CD14-positive monocyte (primary cell): ENCODE data around the gene NFE2. TPM values are rescaled to one million over a fixed set of nuclear protein-coding genes. Genes with fewer than 3 reads are reported as not detected.

Source experiments
- DNase-seq, 3 donors: peaks; one replicate each; pipeline ENCODE4 v3.0.0-alpha.2; 2011 to 2022
- H2AFZ ChIP-seq: 2 replicates; pipeline ENCODE4 v1.6.0; 2012; ENCODE audit warnings: mild to moderate bottlenecking, low read depth, low read length, inconsistent platforms; ENCODE audit not compliant: insufficient read depth, poor library complexity, severe bottlenecking
- H3K27ac ChIP-seq, 2 donors: 1 replicate in 1 of 2; 2 replicates in 1 of 2; pipeline ENCODE4 v1.5.1; 2012 to 2013; ENCODE audit warnings: low read length in 2 of 2, control low read depth in 1 of 2, inconsistent platforms in 1 of 2, low read depth in 1 of 2, mild to moderate bottlenecking in 1 of 2
- H3K27me3 ChIP-seq, 2 donors: one replicate each; pipeline versions ENCODE4 v1.6.0 to v1.6.1; 2011 to 2013; ENCODE audit warnings: low read length in 2 of 2; ENCODE audit not compliant: control insufficient read depth in 2 of 2, insufficient read depth in 2 of 2
- H3K36me3 ChIP-seq, 2 donors: replicated peaks in 1 of 2; 1 replicate in 1 of 2; 2 replicates in 1 of 2; pipeline versions ENCODE4 v1.5.1 to v1.6.1; 2012 to 2013; ENCODE audit warnings: low read length in 2 of 2, control low read depth in 1 of 2, inconsistent platforms in 1 of 2, mild to moderate bottlenecking in 1 of 2; ENCODE audit not compliant: insufficient read depth in 2 of 2, control insufficient read depth in 1 of 2
- H3K4me1 ChIP-seq, 2 donors: 1 replicate in 1 of 2; 2 replicates in 1 of 2; pipeline versions ENCODE4 v1.5.1 to v1.6.1; 2012 to 2013; ENCODE audit warnings: low read length in 2 of 2, control low read depth in 1 of 2, inconsistent platforms in 1 of 2, mild to moderate bottlenecking in 1 of 2, moderate library complexity in 1 of 2; ENCODE audit not compliant: insufficient read depth in 2 of 2, control insufficient read depth in 1 of 2
- H3K4me2 ChIP-seq: replicated peaks from 2 replicates; pipeline ENCODE3; 2012; ENCODE audit warnings: low read length, moderate library complexity, mild to moderate bottlenecking; ENCODE audit not compliant: poor library complexity, severe bottlenecking; ENCODE audit errors: extremely low read depth
- H3K4me3 ChIP-seq, 3 experiments: fragments of 200-600 bp in 1 of 3; sonication (generic) in 1 of 3; replicated peaks in 1 of 3; 1 replicate in 2 of 3; 2 replicates in 1 of 3; pipeline ENCODE4 v1.5.1; 2011 to 2013; ENCODE audit warnings: low read length in 3 of 3, mild to moderate bottlenecking in 3 of 3, control low read depth in 2 of 3, low read depth in 2 of 3, inconsistent platforms in 1 of 3, moderate library complexity in 1 of 3
- H3K79me2 ChIP-seq: 2 replicates; pipeline ENCODE4 v1.6.0; 2012; ENCODE audit warnings: mild to moderate bottlenecking, control low read depth, inconsistent platforms, low read length, moderate library complexity; ENCODE audit not compliant: insufficient read depth
- H3K9ac ChIP-seq: 2 replicates; pipeline ENCODE4 v1.6.0; 2017; ENCODE audit warnings: low read length, mild to moderate bottlenecking; ENCODE audit not compliant: insufficient read depth, poor library complexity, severe bottlenecking
- H3K9me3 ChIP-seq, 2 donors: replicated peaks in 1 of 2; 1 replicate in 1 of 2; 2 replicates in 1 of 2; pipeline versions ENCODE4 v1.5.1 to v1.6.1; 2012 to 2013; ENCODE audit warnings: low read length in 2 of 2, control low read depth in 1 of 2; ENCODE audit not compliant: control insufficient read depth in 1 of 2, insufficient read depth in 1 of 2
- H4K20me1 ChIP-seq: 2 replicates; pipeline ENCODE4 v1.6.0; 2012; ENCODE audit warnings: mild to moderate bottlenecking, low read length, control low read depth, moderate library complexity; ENCODE audit not compliant: insufficient read depth
- H3K27ac Mint-ChIP-seq, 7 donors: one replicate each; pipeline ENCODE4 v1.8.0; 2020; ENCODE audit warnings: mild to moderate bottlenecking in 7 of 7, mixed read lengths in 7 of 7, moderate library complexity in 6 of 7, inconsistent platforms in 2 of 7
- H3K27me3 Mint-ChIP-seq, 3 donors: one replicate each; pipeline ENCODE4 v1.8.0; 2021 to 2022; ENCODE audit warnings: low read depth in 3 of 3, mild to moderate bottlenecking in 3 of 3, mixed read lengths in 3 of 3, moderate library complexity in 3 of 3, inconsistent platforms in 1 of 3
- H3K36me3 Mint-ChIP-seq, 2 donors: one replicate each; pipeline ENCODE4 v1.8.0; 2020; ENCODE audit warnings: mixed read lengths in 2 of 2, inconsistent platforms in 1 of 2, mild to moderate bottlenecking in 1 of 2
- H3K4me1 Mint-ChIP-seq: one replicate; pipeline ENCODE4 v1.8.0; 2020; ENCODE audit warnings: mild to moderate bottlenecking, mixed read lengths
- H3K4me3 Mint-ChIP-seq, 2 donors: one replicate each; pipeline ENCODE4 v1.8.0; 2020; ENCODE audit warnings: mild to moderate bottlenecking in 2 of 2, mixed read lengths in 2 of 2, moderate library complexity in 1 of 2
- H3K9me3 Mint-ChIP-seq, 7 donors: one replicate each; pipeline ENCODE4 v1.8.0; 2020 to 2022; ENCODE audit warnings: mixed read lengths in 7 of 7, mild to moderate bottlenecking in 6 of 7, moderate library complexity in 6 of 7, inconsistent platforms in 2 of 7
- CTCF ChIP-seq: fragments of 200-600 bp; IDR thresholded peaks from one replicate; pipeline ENCODE4 v1.8.0; 2022; ENCODE audit warnings: antibody characterized with exemption, mild to moderate bottlenecking
- WGBS: methylation state at CpG from one replicate; pipeline ENCODE4 v1.1.5; 2013; ENCODE audit warnings: missing lambda C conversion rate; ENCODE audit not compliant: insufficient coverage; 5-methylcytosine and 5-hydroxymethylcytosine counted together
- intact Hi-C, 2 donors: fragments of 100-400 bp; cut with micrococcal nuclease; formaldehyde crosslinking; loops; one replicate each; pipeline versions ENCODE4 v1.15.0 to v1.15.1; 2023
- polyA plus RNA-seq, 3 donors: library from polyadenylated mRNA; depleted of rRNA in 1 of 3; unstranded in 2 of 3; stranded (reverse) in 1 of 3; fragments of 300-500 nt in 2 of 3; fragments of >200 nt in 1 of 3; fragmentation: Illumina TruSeq in 2 of 3; gene quantifications; 1 replicate in 2 of 3; 2 replicates in 1 of 3; pipeline ENCODE4 v1.2.3, GENCODE V29; 2012 to 2021

The NFE2 gene
- polyA plus RNA-seq, 3 donors = 79.5 to 157 (median 95.6) TPM

GRCh38 chr12:54299515-54300224 lies 1.1 kb downstream of the NFE2 start:
- Mint-ChIP-seq H3K4me1 (peaks cover 82% of the 10 kb centered on the region), H3K36me3 (peaks cover 14 to 34% of the 10 kb centered on the region in 2 donors), H3K4me3 (peak overlapping the region; percentile 86 to 99), H3K9me3 (peaks cover 0 to 2% (median 0%) of the 10 kb centered on the region in 7 donors), H3K27ac (peak overlapping the region; percentile 88 to 93 (median 91)), H3K27me3 (peaks cover 0 to 1% (median 1%) of the 10 kb centered on the region in 3 donors)
- Histone ChIP-seq H2AFZ (peak overlapping the region; percentile 77), H3K27me3 (no peaks in the 10 kb centered on the region), H3K27ac (peak overlapping the region; percentile 63 to 87), H3K4me3 (peak overlapping the region; percentile 80 to 99 (median 93)), H3K9me3 (no peaks in the 10 kb centered on the region), H3K4me2 (peak overlapping the region; percentile 99), H3K4me1 (peaks cover 84 to 97% of the 10 kb centered on the region in 2 donors), H4K20me1 (peaks cover 22% of the 10 kb centered on the region), H3K9ac (peak overlapping the region; percentile 73), H3K36me3 (peaks cover 10 to 14% of the 10 kb centered on the region in 2 donors), H3K79me2 (peaks cover 100% of the 10 kb centered on the region)
- WGBS = 0% methylated on average over 2 of the region's 8 CpGs
- no peak for DNase-seq
- TF ChIP-seq CTCF = no peak
- intact Hi-C loops = loop anchor here (2.0 to 5.0 kb wide), 3 partner anchors 29 to 68 kb away; no protein-coding TSS in a partner anchor

GRCh38 chr12:54298904-54299303 lies 1.9 kb downstream of the NFE2 start:
- Mint-ChIP-seq H3K27me3 (peaks cover 0 to 1% (median 0%) of the 10 kb centered on the region in 3 donors), H3K4me1 (peaks cover 82% of the 10 kb centered on the region), H3K4me3 (peak overlapping the region; percentile 86 to 99), H3K36me3 (peaks cover 16 to 42% of the 10 kb centered on the region in 2 donors), H3K27ac (peak overlapping the region; percentile 85 to 93 (median 92)), H3K9me3 (peaks cover 0 to 2% (median 0%) of the 10 kb centered on the region in 7 donors)
- peak overlapping the region; percentile 31 for H2AFZ ChIP-seq
- H3K4me2 ChIP-seq = peak overlapping the region; percentile 99
- no peaks in the 10 kb centered on the region for H3K27me3 ChIP-seq
- 0% methylated on average over 1 of the region's 5 CpGs for WGBS
- intact Hi-C loops = loop anchor here in 1 of 2 donors (5.0 kb wide), 2 partner anchors 33 to 68 kb away; no protein-coding TSS in a partner anchor
- peaks cover 100% of the 10 kb centered on the region for H3K79me2 ChIP-seq
- peaks cover 29% of the 10 kb centered on the region for H4K20me1 ChIP-seq
- no peak for TF ChIP-seq CTCF
- H3K9me3 ChIP-seq = no peaks in the 10 kb centered on the region
- peaks cover 18 to 22% of the 10 kb centered on the region in 2 donors for H3K36me3 ChIP-seq
- H3K9ac ChIP-seq = peak overlapping the region; percentile 73
- H3K4me1 ChIP-seq = peaks cover 84 to 97% of the 10 kb centered on the region in 2 donors
- DNase-seq = no peak
- peak overlapping the region; percentile 70 to 87 for H3K27ac ChIP-seq
- peak overlapping the region; percentile 80 to 99 (median 93) for H3K4me3 ChIP-seq
